Occipital lobe (tissue), 2 donors: Measurements from ENCODE around the gene ARGLU1. TPM values are rescaled to one million over a fixed set of nuclear protein-coding genes. Genes with fewer than 3 reads are reported as not detected.

Experiments
- DNase-seq: peaks from one replicate; lab custom pipeline; 2025; lab: John Stamatoyannopoulos, UW
- total RNA-seq: library from RNA; depleted of rRNA; stranded (reverse); fragments of >200 nt; gene quantifications from one replicate; pipeline ENCODE4 v1.2.3, GENCODE V29; 2014

The ARGLU1 gene
- total RNA-seq, 1 donor from 2014 or later: 160 TPM

GRCh38 chr13:106526738-106527444 is 41.0 kb downstream of the ARGLU1 start:
- no peak for DNase-seq

- no peak for DNase-seq
These were observed 42.1 kb downstream of the ARGLU1 start for GRCh38 chr13:106525865-106526264.

GRCh38 chr13:106524108-106524507 is 43.8 kb downstream of the ARGLU1 start:
- DNase-seq: no peak

GRCh38 chr13:106523576-106523975 is 44.4 kb downstream of the ARGLU1 start:
- no peak for DNase-seq

GRCh38 chr13:106522898-106523525 is 44.9 kb downstream of the ARGLU1 start:
- DNase-seq: no peak

- DNase-seq: no peak
These were observed 45.7 kb downstream of the ARGLU1 start for GRCh38 chr13:106522112-106522705.

GRCh38 chr13:106521095-106521799 is 46.7 kb downstream of the ARGLU1 start:
- no peak for DNase-seq

GRCh38 chr13:106520251-106521054 is 47.5 kb downstream of the ARGLU1 start:
- DNase-seq: no peak

- no peak for DNase-seq
These were observed 49.4 kb downstream of the ARGLU1 start for GRCh38 chr13:106518512-106518911.

- no peak for DNase-seq
These were observed 50.7 kb downstream of the ARGLU1 start for GRCh38 chr13:106517109-106517847.

GRCh38 chr13:106515635-106516254 is 52.2 kb downstream of the ARGLU1 start:
- no peak for DNase-seq

- no peak for DNase-seq
These were observed 52.9 kb downstream of the ARGLU1 start for GRCh38 chr13:106514928-106515634.

- DNase-seq: no peak
These were observed 54.6 kb downstream of the ARGLU1 start for GRCh38 chr13:106513025-106513983.

- DNase-seq: no peak
These were observed 60.2 kb downstream of the ARGLU1 start for GRCh38 chr13:106507560-106508274.

- DNase-seq: no peak
These were observed 61.7 kb downstream of the ARGLU1 start for GRCh38 chr13:106506286-106506685.

GRCh38 chr13:106505732-106506131 is 62.2 kb downstream of the ARGLU1 start:
- no peak for DNase-seq

- DNase-seq: no peak
These were observed 62.6 kb downstream of the ARGLU1 start for GRCh38 chr13:106505295-106505694.
